MCF 10A (cell line): ENCODE results near the gene L3MBTL4. TPM values are rescaled to one million over a fixed set of nuclear protein-coding genes. Genes with fewer than 3 reads are reported as not detected.

Source experiments
- BruUV-seq: library from RNA; stranded (reverse); fragments of 400-500 nt; replicated peaks from 2 replicates; lab custom pipeline; 2021; lab: Mats Ljungman, UMichigan
- CTCF ChIA-PET: fragments of 300-600 bp; sonication (Branson Sonifier 250); formaldehyde crosslinking; extraction: SDS; loops from one replicate; lab custom pipeline; 2021; ENCODE audit warnings: antibody characterized with exemption, inconsistent platforms; lab: Yijun Ruan, JAX
- POLR2A ChIA-PET: fragments of 300-600, 350-650 bp; sonication (Branson Sonifier 250); formaldehyde crosslinking; extraction: SDS; loops from one replicate; lab custom pipeline; 2020; ENCODE audit warnings: antibody characterized with exemption, inconsistent platforms; lab: Yijun Ruan, JAX
- DNase-seq: peaks from one replicate; pipeline ENCODE4 v3.0.0-alpha.2; 2018; ENCODE audit not compliant: unreplicated experiment
- H3K27ac Mint-ChIP-seq: one replicate; pipeline ENCODE4 v1.8.0; 2022; ENCODE audit warnings: mild to moderate bottlenecking, low read depth, mixed read lengths; ENCODE audit not compliant: unreplicated experiment
- H3K27me3 Mint-ChIP-seq: one replicate; pipeline ENCODE4 v1.8.0; 2022; ENCODE audit warnings: mixed read lengths; ENCODE audit not compliant: insufficient read depth, unreplicated experiment
- H3K36me3 Mint-ChIP-seq: one replicate; pipeline ENCODE4 v1.8.0; 2022; ENCODE audit warnings: mild to moderate bottlenecking, moderate library complexity, mixed read lengths; ENCODE audit not compliant: insufficient read depth, unreplicated experiment
- H3K4me1 Mint-ChIP-seq: one replicate; pipeline ENCODE4 v1.8.0; 2022; ENCODE audit warnings: mixed read lengths; ENCODE audit not compliant: insufficient read depth, unreplicated experiment
- H3K4me3 Mint-ChIP-seq: one replicate; pipeline ENCODE4 v1.8.0; 2022; ENCODE audit warnings: mild to moderate bottlenecking, moderate library complexity, mixed read lengths; ENCODE audit not compliant: unreplicated experiment
- H3K9me3 Mint-ChIP-seq: one replicate; pipeline ENCODE4 v1.8.0; 2022; ENCODE audit warnings: mixed read lengths; ENCODE audit not compliant: unreplicated experiment
- intact Hi-C: fragments of 100-400 bp; cut with micrococcal nuclease; formaldehyde crosslinking; loops from 2 replicates; pipeline ENCODE4 v1.14.1; 2022
- total RNA-seq: library from RNA; stranded (reverse); gene quantifications from 2 replicates; pipeline ENCODE4 v1.2.3, GENCODE V29; 2022
- TF ChIP-seq, protein P1 (sequence below): fragments of 200-600 bp; IDR thresholded peaks from one replicate; pipeline ENCODE4 v1.8.0; 2022; ENCODE audit warnings: antibody characterized with exemption, mild to moderate bottlenecking; ENCODE audit not compliant: unreplicated experiment

L3MBTL4 gene
- total RNA-seq, 1 experiment from 2014 or later: not detected

DNA sequence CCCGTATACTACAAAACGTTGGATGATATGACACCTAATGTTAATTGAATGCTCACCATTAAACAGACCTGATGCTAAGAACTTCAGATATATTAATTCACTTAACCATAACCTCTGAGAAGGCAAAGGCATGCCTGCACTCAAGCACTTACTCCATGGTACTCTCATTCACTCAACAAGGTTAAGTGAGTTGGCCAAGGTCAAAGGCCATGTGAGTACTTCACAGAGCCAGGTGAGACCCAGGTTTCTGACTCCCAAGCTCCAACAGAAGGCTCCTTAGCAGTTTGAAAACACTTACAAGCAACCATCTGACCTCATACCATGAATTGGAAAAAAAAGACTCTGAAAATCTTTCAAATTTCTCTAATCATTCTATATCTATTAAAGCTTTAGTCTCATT lies 198.8 kb downstream of the L3MBTL4 start:
- no TSS peak for BruUV-seq
- CTCF ChIA-PET: no interaction called here
- POLR2A ChIA-PET: no interaction called here

DNA sequence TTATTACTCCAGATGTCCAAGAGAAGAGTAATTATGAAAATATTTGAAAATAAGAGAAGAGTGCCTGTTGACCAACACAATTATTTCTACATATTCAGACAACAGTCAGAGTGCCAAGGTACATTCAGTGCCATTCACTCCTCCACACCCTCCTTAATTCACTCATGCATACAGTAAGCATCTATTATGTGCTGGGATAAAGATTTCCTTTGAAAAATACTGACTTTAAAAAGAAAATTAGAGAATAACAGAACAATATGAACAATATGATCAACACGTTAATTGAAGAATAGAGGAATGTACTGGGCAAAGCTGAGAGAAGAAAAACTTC lies 203.6 kb downstream of the L3MBTL4 start:
- Mint-ChIP-seq H3K4me3 (no peak overlapping the region), H3K27ac (no peak overlapping the region), H3K36me3 (no peaks in the 10 kb centered on the region), H3K27me3 (no peaks in the 10 kb centered on the region), H3K9me3 (no peaks in the 10 kb centered on the region), H3K4me1 (peaks cover 4% of the 10 kb centered on the region)
- TF ChIP-seq, protein P1, sequence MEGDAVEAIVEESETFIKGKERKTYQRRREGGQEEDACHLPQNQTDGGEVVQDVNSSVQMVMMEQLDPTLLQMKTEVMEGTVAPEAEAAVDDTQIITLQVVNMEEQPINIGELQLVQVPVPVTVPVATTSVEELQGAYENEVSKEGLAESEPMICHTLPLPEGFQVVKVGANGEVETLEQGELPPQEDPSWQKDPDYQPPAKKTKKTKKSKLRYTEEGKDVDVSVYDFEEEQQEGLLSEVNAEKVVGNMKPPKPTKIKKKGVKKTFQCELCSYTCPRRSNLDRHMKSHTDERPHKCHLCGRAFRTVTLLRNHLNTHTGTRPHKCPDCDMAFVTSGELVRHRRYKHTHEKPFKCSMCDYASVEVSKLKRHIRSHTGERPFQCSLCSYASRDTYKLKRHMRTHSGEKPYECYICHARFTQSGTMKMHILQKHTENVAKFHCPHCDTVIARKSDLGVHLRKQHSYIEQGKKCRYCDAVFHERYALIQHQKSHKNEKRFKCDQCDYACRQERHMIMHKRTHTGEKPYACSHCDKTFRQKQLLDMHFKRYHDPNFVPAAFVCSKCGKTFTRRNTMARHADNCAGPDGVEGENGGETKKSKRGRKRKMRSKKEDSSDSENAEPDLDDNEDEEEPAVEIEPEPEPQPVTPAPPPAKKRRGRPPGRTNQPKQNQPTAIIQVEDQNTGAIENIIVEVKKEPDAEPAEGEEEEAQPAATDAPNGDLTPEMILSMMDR: no peak
- CTCF ChIA-PET: no interaction called here
- intact Hi-C loops: no loop called here
- DNase-seq: no peak
- no TSS peak for BruUV-seq
- POLR2A ChIA-PET: no interaction called here

More for the DNA sequence above, 198.8 kb downstream of the L3MBTL4 start:
- intact Hi-C loops: no loop called here
- H3K9me3 Mint-ChIP-seq: no peaks in the 10 kb centered on the region
- H3K4me3 Mint-ChIP-seq: no peak overlapping the region
- TF ChIP-seq, protein P1: no peak
- no peak for DNase-seq
- no peaks in the 10 kb centered on the region for H3K36me3 Mint-ChIP-seq
- no peaks in the 10 kb centered on the region for H3K4me1 Mint-ChIP-seq
- H3K27me3 Mint-ChIP-seq: no peaks in the 10 kb centered on the region
- H3K27ac Mint-ChIP-seq: no peak overlapping the region

DNA sequence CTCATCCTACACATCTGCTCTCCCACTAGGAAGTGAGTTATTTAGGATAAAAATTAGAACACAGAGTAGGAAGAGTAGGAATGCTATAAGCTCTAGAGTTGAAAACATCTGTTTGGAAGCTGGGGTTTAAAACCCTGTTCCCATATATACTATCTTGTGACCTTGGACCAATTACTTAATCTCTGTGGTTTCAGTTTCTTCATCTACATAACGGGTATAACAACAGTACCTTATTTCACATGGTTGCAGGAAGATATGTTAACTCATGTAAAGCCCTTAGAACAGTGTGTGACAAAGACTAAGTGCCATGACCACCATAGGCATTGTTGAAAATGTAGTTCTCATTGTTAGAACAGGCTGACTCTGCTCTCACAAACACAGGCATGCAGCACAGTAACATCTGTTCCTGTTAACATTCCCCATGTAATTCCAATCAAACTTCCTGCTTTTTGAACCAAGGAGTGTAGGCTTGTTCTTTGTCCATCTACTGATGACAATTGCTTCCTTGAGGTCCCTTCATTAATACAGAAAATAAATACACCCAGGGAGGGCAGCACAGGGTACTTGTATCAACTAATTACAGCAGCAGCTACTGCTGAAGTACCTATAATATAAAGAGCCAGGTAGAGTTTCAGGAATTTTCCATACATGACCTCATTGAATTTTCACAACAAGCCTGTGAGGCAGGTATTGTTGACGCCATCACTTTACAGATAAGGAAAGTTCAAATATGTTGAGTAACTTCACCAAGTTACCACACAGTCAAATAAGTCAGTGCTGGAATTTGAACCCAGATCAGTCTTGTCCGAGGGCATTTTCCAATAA lies 204.2 kb downstream of the L3MBTL4 start:
- H3K4me1 Mint-ChIP-seq: peaks cover 4% of the 10 kb centered on the region
- DNase-seq: no peak
- H3K36me3 Mint-ChIP-seq: no peaks in the 10 kb centered on the region
- intact Hi-C loops: no loop called here
- no peak overlapping the region for H3K27ac Mint-ChIP-seq
- ChIA-PET POLR2A (no interaction called here), CTCF (interaction anchor here (0.7 kb wide), 1 partner anchor 59 kb away, joined by 3 read pairs; no protein-coding TSS in a partner anchor)
- H3K27me3 Mint-ChIP-seq: no peaks in the 10 kb centered on the region
- no peaks in the 10 kb centered on the region for H3K9me3 Mint-ChIP-seq
- H3K4me3 Mint-ChIP-seq: no peak overlapping the region
- BruUV-seq: no TSS peak
- TF ChIP-seq, protein P1: no peak

DNA sequence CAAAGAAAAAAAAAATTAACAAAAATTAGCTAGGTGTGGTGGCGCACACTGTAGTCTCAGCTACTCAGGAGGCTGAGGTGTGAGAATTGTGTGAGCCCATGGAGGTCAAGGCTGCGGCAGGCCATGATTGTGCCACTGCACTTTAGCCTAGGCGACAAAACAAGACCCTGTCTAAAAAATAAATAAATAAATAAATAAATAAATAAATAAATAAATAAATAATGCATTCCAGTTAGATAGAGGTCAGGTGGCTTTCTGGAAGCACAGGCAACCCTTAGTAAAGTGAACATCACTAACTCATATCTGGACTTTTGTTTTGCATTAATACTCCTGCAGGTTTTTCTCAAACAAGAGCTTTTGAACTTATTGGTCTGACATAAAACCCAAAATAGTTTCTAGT lies 206.8 kb downstream of the L3MBTL4 start:
- no peak for DNase-seq
- no peaks in the 10 kb centered on the region for H3K9me3 Mint-ChIP-seq
- BruUV-seq: no TSS peak
- no peaks in the 10 kb centered on the region for H3K36me3 Mint-ChIP-seq
- H3K4me1 Mint-ChIP-seq: peaks cover 4% of the 10 kb centered on the region
- no peaks in the 10 kb centered on the region for H3K27me3 Mint-ChIP-seq
- CTCF ChIA-PET: no interaction called here
- H3K27ac Mint-ChIP-seq: no peak overlapping the region
- POLR2A ChIA-PET: no interaction called here
- H3K4me3 Mint-ChIP-seq: no peak overlapping the region
- TF ChIP-seq, protein P1: no peak
- intact Hi-C loops: no loop called here
